ENCODE data around the gene HPCAL1. TPM values are rescaled to one million over a fixed set of nuclear protein-coding genes. Genes with fewer than 3 reads are reported as not detected.

HPCAL1 gene
- total RNA-seq, 2 donors from 2014 or later, result 21.6 to 26.0 TPM

DNA sequence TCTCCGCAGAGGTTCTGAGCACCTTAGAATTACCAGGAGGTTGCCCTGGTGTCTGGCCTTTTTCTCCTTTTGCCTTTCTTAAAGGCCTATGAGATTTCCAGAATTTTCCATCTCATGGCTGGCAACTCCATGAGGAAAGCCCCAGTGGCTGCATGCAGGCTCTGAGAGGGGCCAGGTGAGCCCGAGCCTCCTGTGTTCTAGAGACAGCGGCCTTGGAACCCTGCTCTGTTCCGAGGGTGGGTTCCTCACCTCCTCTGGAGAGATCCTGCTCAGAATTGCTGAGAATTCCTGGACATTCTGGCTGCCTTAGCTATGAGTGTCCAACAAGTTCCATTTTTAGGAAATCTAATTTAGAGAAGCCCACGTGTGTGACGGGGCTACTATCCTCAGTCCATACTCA lies 35.7 kb upstream of the HPCAL1 start:
- DNase-seq (ENCODE audit: low spot score), result peak; percentile 60
- intact Hi-C loops (cut with DNase I), result no loop called here

- DNase-seq (ENCODE audit: low spot score), result peak; percentile 77
- intact Hi-C loops (cut with DNase I), result no loop called here
Observed at GRCh38 chr2:10267551-10268465, 34.9 kb upstream of the HPCAL1 start.

DNA sequence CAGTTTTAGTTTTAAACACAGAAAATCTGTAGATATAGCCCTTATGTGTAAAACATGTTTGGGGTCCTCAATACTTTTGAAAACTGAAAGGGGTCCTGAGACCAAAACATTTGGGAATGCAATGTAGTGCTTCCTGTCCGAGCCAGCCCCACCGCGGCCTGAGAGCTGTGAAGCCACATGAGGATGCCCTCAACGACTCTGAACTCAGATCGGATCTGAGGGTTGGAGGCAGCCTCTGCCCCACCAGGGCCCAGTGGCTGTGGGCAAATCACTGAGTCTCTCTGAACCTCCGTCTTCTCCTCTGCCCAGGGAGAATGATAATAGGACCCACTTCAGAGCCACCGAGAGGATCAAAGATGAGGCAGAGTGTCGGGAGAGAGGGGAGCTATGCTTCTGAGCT lies 33.4 kb upstream of the HPCAL1 start:
- DNase-seq (ENCODE audit: low spot score), result peak; percentile 51
- intact Hi-C loops (cut with DNase I), result no loop called here

- intact Hi-C loops (cut with DNase I), result no loop called here
Observed at GRCh38 chr2:10269711-10270610, 32.7 kb upstream of the HPCAL1 start.

DNA sequence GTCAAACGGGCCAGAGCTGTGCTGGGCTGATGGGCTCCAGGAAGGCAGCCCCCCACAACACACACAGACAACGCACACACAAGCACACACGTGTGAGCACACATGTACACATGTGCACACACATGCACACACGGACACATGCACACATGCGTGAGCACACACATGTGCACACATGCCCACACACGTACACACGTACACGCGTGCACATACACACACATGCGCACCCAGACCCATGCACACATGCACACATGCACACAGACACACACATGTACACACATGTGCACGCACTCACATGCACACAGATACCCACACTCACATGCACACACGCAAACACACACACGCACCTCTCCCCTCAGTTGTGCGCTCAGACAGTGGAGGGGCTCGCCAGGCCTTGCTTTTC lies 31.2 kb upstream of the HPCAL1 start:
- peak; percentile 34 for DNase-seq (ENCODE audit: low spot score)
- intact Hi-C loops (cut with DNase I), result no loop called here

More at GRCh38 chr2:10269711-10270610, 32.7 kb upstream of the HPCAL1 start:
- DNase-seq (ENCODE audit: low spot score), result peak; percentile 64

GRCh38 chr2:10271946-10272345 lies 30.8 kb upstream of the HPCAL1 start:
- peak; percentile 49 for DNase-seq (ENCODE audit: low spot score)
- intact Hi-C loops (cut with DNase I), result no loop called here

- intact Hi-C loops (cut with DNase I), result no loop called here
- DNase-seq (ENCODE audit: low spot score), result peak; percentile 52
Observed at GRCh38 chr2:10272464-10272863, 30.2 kb upstream of the HPCAL1 start.

GRCh38 chr2:10273215-10274175 lies 29.2 kb upstream of the HPCAL1 start:
- intact Hi-C loops (cut with DNase I), result no loop called here
- peak; percentile 54 for DNase-seq (ENCODE audit: low spot score)

DNA sequence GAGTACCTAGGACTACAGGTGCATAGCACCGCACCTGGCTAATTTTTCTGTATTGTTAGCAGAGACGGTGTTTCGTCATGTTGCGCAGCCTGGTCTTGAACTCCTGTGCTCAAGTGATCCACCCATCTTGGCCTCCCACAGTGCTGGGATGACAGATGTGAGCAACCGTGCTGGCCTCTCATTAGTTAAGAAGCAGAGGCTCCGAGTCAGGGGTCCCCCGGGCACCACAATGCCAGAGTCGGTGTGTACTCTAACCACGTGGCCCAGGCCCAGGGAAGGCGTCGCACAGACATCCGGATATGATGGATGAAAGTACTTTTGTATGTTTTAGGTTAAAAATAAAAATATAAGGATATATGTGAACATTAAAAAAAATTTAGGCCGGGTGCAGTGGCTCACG lies 28.3 kb upstream of the HPCAL1 start:
- intact Hi-C loops (cut with DNase I), result no loop called here
- peak; percentile 75 for DNase-seq (ENCODE audit: low spot score)

- intact Hi-C loops (cut with DNase I), result no loop called here
- peak; percentile 40 for DNase-seq (ENCODE audit: low spot score)
Observed at GRCh38 chr2:10274983-10275802, 27.5 kb upstream of the HPCAL1 start.

DNA sequence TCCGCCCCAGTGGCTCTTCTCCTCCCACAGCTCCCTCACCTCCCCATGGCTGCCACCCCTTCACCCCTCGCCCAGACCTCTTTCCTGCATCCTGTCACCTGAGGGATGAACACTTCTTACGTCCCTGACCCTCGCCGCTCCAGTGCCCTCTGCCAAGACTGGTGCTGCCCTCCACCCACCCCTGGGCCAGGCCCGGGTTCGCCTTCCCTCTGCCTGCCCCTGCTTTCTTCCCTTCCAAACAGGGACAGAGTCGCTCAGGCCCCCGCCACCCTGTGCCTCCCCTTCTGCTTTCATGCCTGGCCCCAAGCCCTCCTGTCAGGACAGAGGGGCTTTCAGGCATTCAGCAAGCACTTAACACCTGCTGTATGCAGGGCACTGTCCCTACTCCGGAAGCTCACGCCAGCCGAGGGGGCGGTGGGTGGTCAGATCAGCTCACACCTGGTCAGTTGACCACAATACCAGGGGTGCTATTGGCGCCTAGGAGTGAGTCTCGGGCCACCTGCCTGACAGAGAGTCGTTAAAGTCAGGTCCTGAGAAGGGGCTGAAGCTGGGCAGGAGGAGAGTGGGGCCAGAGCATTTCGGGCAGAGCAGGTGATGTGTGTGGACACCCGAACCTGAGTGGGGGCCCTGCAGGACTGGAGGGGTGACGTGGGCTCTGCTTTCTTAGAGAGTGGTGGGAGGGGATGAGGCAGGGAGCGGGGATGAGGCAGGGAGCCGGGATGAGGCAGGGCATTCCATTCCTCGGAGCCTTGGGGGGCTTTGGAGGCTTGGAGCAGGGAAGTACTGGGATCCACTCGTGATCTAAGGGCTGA lies 26.0 kb upstream of the HPCAL1 start:
- DNase-seq (ENCODE audit: low spot score), result peak; percentile 73
- intact Hi-C loops (cut with DNase I), result no loop called here

DNA sequence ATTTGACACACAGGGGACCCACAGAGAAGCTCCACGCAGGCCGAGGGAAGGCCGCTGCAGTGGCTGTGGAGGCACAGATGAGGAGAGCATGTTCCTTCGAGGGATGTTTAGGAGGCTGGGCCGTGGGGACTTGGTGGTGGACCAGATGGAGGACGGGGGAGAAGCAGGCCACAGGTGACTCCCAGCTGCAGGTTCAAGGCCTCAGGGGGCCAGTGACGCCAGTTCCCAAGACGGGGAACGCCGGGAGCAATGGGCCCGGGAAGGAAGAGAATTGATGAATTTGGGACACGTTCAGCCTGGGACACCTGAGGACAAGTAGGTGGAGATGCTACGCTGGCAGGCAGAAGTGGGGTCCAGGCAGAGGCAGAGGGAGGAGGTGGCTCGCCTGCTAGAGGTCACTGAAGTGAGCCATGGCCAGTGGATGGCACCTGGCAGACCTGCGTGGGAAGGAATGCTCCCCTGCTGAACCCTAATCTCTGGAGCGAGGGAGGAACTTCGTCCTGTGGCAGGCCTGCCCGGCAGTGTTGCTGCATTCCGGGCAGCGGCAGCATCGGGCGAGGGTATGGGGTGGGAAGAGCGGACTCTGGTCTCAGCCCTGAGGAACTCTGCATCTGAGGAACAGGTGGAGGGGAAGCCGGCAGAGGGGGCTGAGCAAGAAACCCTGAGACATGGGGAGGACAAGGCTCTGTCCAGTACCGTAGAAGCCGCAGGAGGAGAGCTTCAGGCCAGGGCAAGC lies 25.2 kb upstream of the HPCAL1 start:
- intact Hi-C loops (cut with DNase I), result no loop called here
- DNase-seq (ENCODE audit: low spot score), result peak; percentile 74

GRCh38 chr2:10278029-10278762 lies 24.5 kb upstream of the HPCAL1 start:
- intact Hi-C loops (cut with DNase I), result no loop called here
- peak; percentile 93 for DNase-seq (ENCODE audit: low spot score)

DNA sequence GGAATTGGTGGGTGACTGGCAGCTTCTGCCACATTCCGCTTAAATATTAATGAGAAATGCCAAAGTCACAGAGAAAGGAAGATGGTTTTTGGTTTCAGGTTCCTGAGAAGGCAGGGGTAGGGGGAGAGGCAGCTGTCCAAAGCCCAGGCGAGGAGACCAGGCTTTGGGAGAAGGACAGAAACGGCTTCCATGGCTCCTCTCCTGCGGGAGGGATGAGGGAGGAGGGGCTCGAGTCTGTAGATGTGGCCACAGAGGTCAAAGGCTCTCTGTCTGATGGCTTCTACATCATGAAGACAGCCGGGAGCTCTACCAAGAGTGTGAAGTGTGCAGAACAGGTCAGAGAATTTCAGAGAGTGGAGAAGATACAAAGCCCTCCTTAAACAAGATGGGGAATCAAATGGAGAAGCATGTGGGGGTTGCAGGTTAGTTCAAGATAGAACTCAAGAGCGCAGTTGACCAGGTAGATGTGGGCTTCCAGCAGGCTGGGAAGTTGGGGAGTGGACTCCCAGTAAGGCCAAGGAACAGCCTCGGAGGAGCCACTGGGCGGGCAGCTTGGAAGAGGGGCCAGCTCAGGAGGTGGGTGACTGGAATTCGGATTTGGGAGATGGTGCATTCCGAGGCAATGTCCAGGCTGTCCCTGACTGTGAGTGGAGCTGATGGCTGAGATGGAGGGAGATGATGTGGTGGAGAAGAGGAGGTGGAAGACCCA lies 23.8 kb upstream of the HPCAL1 start:
- DNase-seq (ENCODE audit: low spot score), result peak; percentile 49
- intact Hi-C loops (cut with DNase I), result no loop called here

DNA sequence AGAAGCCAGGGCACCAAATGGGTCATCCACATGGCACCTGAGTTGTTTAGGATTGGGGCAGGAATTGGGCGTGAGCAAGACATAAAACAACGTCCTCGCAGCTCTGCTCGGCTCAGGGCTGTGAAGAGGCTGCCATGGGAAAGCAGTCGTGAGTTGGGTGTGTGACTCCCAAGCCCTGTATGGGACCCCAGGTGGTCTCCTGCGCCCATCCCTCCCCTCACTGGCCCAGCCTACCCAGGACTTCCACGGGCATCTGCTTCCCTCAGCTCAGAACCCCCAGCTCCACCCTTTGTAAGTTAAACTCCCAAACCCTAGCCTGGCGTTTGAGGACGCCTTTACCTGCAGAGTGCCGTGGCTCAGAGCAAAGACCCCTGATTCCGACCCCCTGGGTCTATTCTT lies 23.2 kb upstream of the HPCAL1 start:
- peak; percentile 47 for DNase-seq (ENCODE audit: low spot score)
- intact Hi-C loops (cut with DNase I), result no loop called here

Measured in posterior vena cava (tissue), 2 donors.